HepG2 (cell line): ENCODE results near the gene TMEM53. TPM values are rescaled to one million over a fixed set of nuclear protein-coding genes. Genes with fewer than 3 reads are reported as not detected.

Experiments used
- CBX5 ChIP-seq: sonication (generic); formaldehyde crosslinking; IDR thresholded peaks from 2 replicates; pipeline ENCODE4 v1.4.0; 2020; ENCODE audit warnings: missing genetic modification reagents, borderline replicate concordance
- CENPX ChIP-seq: sonication (generic); formaldehyde crosslinking; IDR thresholded peaks from 2 replicates; pipeline ENCODE4 v1.9.0; 2021; ENCODE audit warnings: mild to moderate bottlenecking, missing genetic modification reagents, moderate library complexity
- HDAC1 ChIP-seq: sonication (generic); formaldehyde crosslinking; IDR thresholded peaks from 2 replicates; pipeline ENCODE4 v1.5.1; 2020; ENCODE audit warnings: mild to moderate bottlenecking, missing genetic modification reagents
- MTA3 ChIP-seq: sonication (generic); formaldehyde crosslinking; IDR thresholded peaks from 2 replicates; pipeline ENCODE4 v1.4.0; 2020; ENCODE audit warnings: missing genetic modification reagents
- NCOA2 ChIP-seq: sonication (generic); formaldehyde crosslinking; IDR thresholded peaks from 2 replicates; pipeline ENCODE4 v1.8.0; 2022; ENCODE audit warnings: inconsistent platforms
- NCOR1 ChIP-seq: fragments of 200-600 bp; sonication (generic); IDR thresholded peaks from 2 replicates; pipeline ENCODE4 v1.7.0; 2017; ENCODE audit warnings: antibody characterized with exemption, low read length, borderline replicate concordance
- NFKB2 ChIP-seq: sonication (generic); formaldehyde crosslinking; IDR thresholded peaks from 2 replicates; pipeline ENCODE4 v1.4.0; 2020; ENCODE audit warnings: missing genetic modification reagents, borderline replicate concordance
- SKI ChIP-seq: fragments of 450-650 bp; IDR thresholded peaks from one replicate; pipeline ENCODE4 v1.6.1; 2018; ENCODE audit warnings: mild to moderate bottlenecking; ENCODE audit not compliant: partially characterized antibody
- SPEN ChIP-seq: sonication (generic); formaldehyde crosslinking; IDR thresholded peaks from 2 replicates; pipeline ENCODE4 v1.5.1; 2020; ENCODE audit warnings: low read depth, mild to moderate bottlenecking, missing genetic modification reagents
- ZFY ChIP-seq: sonication (generic); formaldehyde crosslinking; IDR thresholded peaks from 2 replicates; pipeline ENCODE4 v1.4.0; 2020; ENCODE audit warnings: missing genetic modification reagents
- ZNF225 ChIP-seq: sonication (generic); formaldehyde crosslinking; IDR thresholded peaks from 2 replicates; pipeline ENCODE4 v1.4.0; 2020; ENCODE audit warnings: mild to moderate bottlenecking, missing genetic modification reagents
- ZNF335 ChIP-seq: sonication (generic); formaldehyde crosslinking; IDR thresholded peaks from 2 replicates; pipeline ENCODE4 v1.4.0; 2020; ENCODE audit warnings: missing genetic modification reagents
- ZNF33A ChIP-seq: sonication (generic); formaldehyde crosslinking; IDR thresholded peaks from 2 replicates; pipeline ENCODE4 v1.5.1; 2020; ENCODE audit warnings: missing genetic modification reagents, mild to moderate bottlenecking, moderate library complexity, borderline replicate concordance
- ZNF788 ChIP-seq: sonication (generic); formaldehyde crosslinking; IDR thresholded peaks from 2 replicates; pipeline ENCODE4 v1.5.0; 2020; ENCODE audit warnings: mild to moderate bottlenecking, missing genetic modification reagents, borderline replicate concordance
- polyA plus RNA-seq, 8 experiments: library from polyadenylated mRNA; depleted of rRNA in 3 of 8; stranded (reverse) in 7 of 8; unstranded in 1 of 8; fragments of >200 nt; fragmentation: Illumina TruSeq in 4 of 8; extraction: Trizol in 4 of 8; gene quantifications; 2 replicates each; pipeline versions ENCODE4 v1.2.1 to v1.2.3, GENCODE V29; 2011 to 2016; ENCODE audit warnings: low read depth in 4 of 8, missing spikeins in 1 of 8, mixed read lengths in 1 of 8; ENCODE audit not compliant: insufficient read depth in 1 of 8
- total RNA-seq, 5 experiments: library from RNA; depleted of rRNA; stranded (reverse); fragments of >200 nt; fragmentation: Illumina TruSeq; extraction: Trizol; gene quantifications; 2 replicates each; pipeline ENCODE4 v1.2.3, GENCODE V29; 2016; ENCODE audit warnings: low read depth in 1 of 5
- TF ChIP-seq, protein P1 (sequence below): sonication (generic); formaldehyde crosslinking; IDR thresholded peaks from 2 replicates; pipeline ENCODE4 v1.9.0; 2022; ENCODE audit warnings: missing genetic modification reagents, mild to moderate bottlenecking, borderline replicate concordance
- TF ChIP-seq, protein P2 (sequence below): sonication (generic); formaldehyde crosslinking; IDR thresholded peaks from 2 replicates; pipeline ENCODE4 v1.5.0; 2020; ENCODE audit warnings: mild to moderate bottlenecking, missing genetic modification reagents
- TF ChIP-seq, protein P3 (sequence below), 2 experiments: sonication (generic) in 1 of 2; formaldehyde crosslinking in 1 of 2; IDR thresholded peaks; 2 replicates each; pipeline versions ENCODE4 v1.5.1 to v1.6.1; 2011 to 2020; ENCODE audit warnings: borderline replicate concordance in 1 of 2, low read depth in 1 of 2, low read length in 1 of 2, mild to moderate bottlenecking in 1 of 2, missing genetic modification reagents in 1 of 2, moderate library complexity in 1 of 2
- TF ChIP-seq, protein P4 (sequence below): IDR thresholded peaks from 2 replicates; pipeline ENCODE4 v1.6.1; 2016; ENCODE audit warnings: missing compliant biosample characterization, missing genetic modification reagents, borderline replicate concordance

Gene TMEM53
- total and polyA plus RNA-seq, 2 of the 13 experiments (the other 11 are each of a cell fraction or from before 2014, with no cell fraction given), result 12.6 to 20.2 TPM

DNA sequence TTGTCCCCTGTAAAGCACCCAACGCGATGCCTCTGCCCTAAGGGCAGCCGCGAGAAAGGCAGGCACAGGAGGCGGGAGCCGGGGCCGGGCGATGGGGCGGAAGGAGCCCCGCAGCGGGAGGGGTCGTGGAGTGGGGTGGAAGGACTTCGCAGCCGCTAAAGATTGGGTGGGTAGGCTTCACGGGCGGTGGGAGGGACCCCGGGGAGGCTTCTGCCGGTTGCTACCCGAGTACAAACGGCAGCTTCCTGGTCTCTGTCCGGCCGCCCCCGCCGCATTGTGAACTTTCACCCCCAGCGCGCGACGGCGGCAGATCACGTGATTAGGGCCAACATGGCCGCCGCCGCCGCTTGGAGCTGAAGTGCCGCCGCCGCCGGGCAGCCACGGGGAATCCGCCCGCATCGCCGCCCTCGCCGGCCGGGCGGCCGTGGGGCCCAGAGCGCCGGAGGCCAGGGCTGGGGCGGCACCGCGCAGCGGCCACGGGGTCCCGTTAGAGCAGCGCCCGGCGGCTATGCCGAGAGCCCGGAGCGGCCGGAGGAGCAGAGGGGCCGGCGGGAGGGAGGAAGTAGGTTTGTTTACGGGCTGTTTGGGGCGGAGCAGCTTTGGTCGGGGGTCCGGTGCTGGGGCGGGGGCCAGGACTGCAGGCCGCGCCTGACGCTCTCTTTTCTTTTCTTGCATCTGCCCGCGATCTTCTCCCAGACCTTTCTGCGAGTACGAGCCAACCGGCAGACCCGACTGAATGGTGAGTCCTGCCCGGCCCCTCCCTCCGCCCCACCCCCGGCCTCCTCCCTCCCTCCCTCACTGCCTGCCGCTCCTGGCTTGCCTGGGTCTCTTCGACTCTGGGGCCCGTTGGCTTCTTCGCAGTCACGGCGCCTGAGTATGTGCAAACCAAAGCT lies 42.4 kb downstream of the TMEM53 start (continued):
- no peak for TF ChIP-seq ZNF33A (CRISPR knock-in tag)
- peak; percentile 76; the same call in 1 of the 2 replicates for TF ChIP-seq ZNF788 (CRISPR knock-in tag)
- no peak for TF ChIP-seq CBX5
- no peak for TF ChIP-seq CENPX (CRISPR knock-in tag)
- TF ChIP-seq HDAC1 (CRISPR knock-in tag), result peak; percentile 76
- TF ChIP-seq ZNF335 (CRISPR knock-in tag), result no peak
- TF ChIP-seq, protein P1, sequence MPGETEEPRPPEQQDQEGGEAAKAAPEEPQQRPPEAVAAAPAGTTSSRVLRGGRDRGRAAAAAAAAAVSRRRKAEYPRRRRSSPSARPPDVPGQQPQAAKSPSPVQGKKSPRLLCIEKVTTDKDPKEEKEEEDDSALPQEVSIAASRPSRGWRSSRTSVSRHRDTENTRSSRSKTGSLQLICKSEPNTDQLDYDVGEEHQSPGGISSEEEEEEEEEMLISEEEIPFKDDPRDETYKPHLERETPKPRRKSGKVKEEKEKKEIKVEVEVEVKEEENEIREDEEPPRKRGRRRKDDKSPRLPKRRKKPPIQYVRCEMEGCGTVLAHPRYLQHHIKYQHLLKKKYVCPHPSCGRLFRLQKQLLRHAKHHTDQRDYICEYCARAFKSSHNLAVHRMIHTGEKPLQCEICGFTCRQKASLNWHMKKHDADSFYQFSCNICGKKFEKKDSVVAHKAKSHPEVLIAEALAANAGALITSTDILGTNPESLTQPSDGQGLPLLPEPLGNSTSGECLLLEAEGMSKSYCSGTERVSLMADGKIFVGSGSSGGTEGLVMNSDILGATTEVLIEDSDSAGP (CRISPR knock-in tag), result peak; percentile 49
- peak; percentile 86 for TF ChIP-seq SKI
- no peak for TF ChIP-seq NCOR1
- no peak for TF ChIP-seq NCOA2 (CRISPR knock-in tag)
- TF ChIP-seq, protein P2, sequence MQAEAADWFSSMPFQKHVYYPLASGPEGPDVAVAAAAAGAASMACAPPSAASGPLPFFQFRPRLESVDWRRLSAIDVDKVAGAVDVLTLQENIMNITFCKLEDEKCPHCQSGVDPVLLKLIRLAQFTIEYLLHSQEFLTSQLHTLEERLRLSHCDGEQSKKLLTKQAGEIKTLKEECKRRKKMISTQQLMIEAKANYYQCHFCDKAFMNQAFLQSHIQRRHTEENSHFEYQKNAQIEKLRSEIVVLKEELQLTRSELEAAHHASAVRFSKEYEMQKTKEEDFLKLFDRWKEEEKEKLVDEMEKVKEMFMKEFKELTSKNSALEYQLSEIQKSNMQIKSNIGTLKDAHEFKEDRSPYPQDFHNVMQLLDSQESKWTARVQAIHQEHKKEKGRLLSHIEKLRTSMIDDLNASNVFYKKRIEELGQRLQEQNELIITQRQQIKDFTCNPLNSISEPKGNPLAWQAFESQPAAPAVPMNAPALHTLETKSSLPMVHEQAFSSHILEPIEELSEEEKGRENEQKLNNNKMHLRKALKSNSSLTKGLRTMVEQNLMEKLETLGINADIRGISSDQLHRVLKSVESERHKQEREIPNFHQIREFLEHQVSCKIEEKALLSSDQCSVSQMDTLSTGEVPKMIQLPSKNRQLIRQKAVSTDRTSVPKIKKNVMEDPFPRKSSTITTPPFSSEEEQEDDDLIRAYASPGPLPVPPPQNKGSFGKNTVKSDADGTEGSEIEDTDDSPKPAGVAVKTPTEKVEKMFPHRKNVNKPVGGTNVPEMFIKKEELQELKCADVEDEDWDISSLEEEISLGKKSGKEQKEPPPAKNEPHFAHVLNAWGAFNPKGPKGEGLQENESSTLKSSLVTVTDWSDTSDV (CRISPR knock-in tag), result peak; percentile 55
- TF ChIP-seq, protein P3, sequence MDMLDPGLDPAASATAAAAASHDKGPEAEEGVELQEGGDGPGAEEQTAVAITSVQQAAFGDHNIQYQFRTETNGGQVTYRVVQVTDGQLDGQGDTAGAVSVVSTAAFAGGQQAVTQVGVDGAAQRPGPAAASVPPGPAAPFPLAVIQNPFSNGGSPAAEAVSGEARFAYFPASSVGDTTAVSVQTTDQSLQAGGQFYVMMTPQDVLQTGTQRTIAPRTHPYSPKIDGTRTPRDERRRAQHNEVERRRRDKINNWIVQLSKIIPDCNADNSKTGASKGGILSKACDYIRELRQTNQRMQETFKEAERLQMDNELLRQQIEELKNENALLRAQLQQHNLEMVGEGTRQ (IDR thresholded peaks at IDR 0.05; ENCODE audit: low read depth, low read length), result peak; percentile 77
- TF ChIP-seq, protein P3 (CRISPR knock-in tag; IDR thresholded peaks at IDR 0.05; ENCODE audit: borderline replicate concordance), result peak; percentile 87
- TF ChIP-seq ZNF225 (CRISPR knock-in tag), result peak; percentile 25; the same call in 1 of the 2 replicates
- TF ChIP-seq NFKB2, result peak; percentile 14; the same call in 1 of the 2 replicates
- TF ChIP-seq SPEN, result peak; percentile 98
- no peak for TF ChIP-seq MTA3 (CRISPR knock-in tag)
- TF ChIP-seq ZFY, result peak; percentile 59
- TF ChIP-seq, protein P4, sequence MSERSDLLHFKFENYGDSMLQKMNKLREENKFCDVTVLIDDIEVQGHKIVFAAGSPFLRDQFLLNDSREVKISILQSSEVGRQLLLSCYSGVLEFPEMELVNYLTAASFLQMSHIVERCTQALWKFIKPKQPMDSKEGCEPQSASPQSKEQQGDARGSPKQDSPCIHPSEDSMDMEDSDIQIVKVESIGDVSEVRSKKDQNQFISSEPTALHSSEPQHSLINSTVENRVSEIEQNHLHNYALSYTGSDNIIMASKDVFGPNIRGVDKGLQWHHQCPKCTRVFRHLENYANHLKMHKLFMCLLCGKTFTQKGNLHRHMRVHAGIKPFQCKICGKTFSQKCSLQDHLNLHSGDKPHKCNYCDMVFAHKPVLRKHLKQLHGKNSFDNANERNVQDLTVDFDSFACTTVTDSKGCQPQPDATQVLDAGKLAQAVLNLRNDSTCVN (CRISPR knock-in tag), result 0 out of 2 replicates have a peak, but pooled peaks have one; percentile 34
